ENCODE data around the gene MAGEB1. TPM values are rescaled to one million over a fixed set of nuclear protein-coding genes. Genes with fewer than 3 reads are reported as not detected.

Gene MAGEB1
- total RNA-seq, 1 experiment from 2014 or later: not detected

- no peaks in the 10 kb centered on the region for H3K36me3 ChIP-seq (ENCODE audit: insufficient read depth, low read length)
- H3K9me2 ChIP-seq (replicated peaks; ENCODE audit: insufficient read depth, low read length): no peaks in the 10 kb centered on the region
- H2AFZ ChIP-seq (ENCODE audit: low read length): no peak overlapping the region
- no peaks in the 10 kb centered on the region for H3K79me2 ChIP-seq (ENCODE audit: low read length)
- no peaks in the 10 kb centered on the region for H3K27me3 ChIP-seq (ENCODE audit: low read length)
- H3K4me3 ChIP-seq (ENCODE audit: low read length): no peak overlapping the region
- no peak overlapping the region for H3K4me2 ChIP-seq (ENCODE audit: low read depth, low read length, poor library complexity, severe bottlenecking)
- no peak overlapping the region for H3K9ac ChIP-seq (ENCODE audit: low read length)
- no peaks in the 10 kb centered on the region for H3K9me3 ChIP-seq (ENCODE audit: low read length)
- H3K4me1 ChIP-seq (ENCODE audit: low read length): no peaks in the 10 kb centered on the region
- DNase-seq: no peak
- H3K27ac ChIP-seq (ENCODE audit: low read length): no peak overlapping the region
- no peaks in the 10 kb centered on the region for H4K20me1 ChIP-seq (ENCODE audit: insufficient read depth, low read depth, low read length)
These were observed 28.6 kb downstream of the MAGEB1 start for GRCh38 chrX:30275498-30275897.

GRCh38 chrX:30278365-30278764 lies 31.4 kb downstream of the MAGEB1 start:
- H2AFZ ChIP-seq (ENCODE audit: low read length): no peak overlapping the region
- H3K27ac ChIP-seq (ENCODE audit: low read length): no peak overlapping the region

GRCh38 chrX:30280428-30280827 lies 33.5 kb downstream of the MAGEB1 start:
- no peaks in the 10 kb centered on the region for H3K79me2 ChIP-seq (ENCODE audit: low read length)
- H3K4me3 ChIP-seq (ENCODE audit: low read length): no peak overlapping the region
- no peak overlapping the region for H3K9ac ChIP-seq (ENCODE audit: low read length)
- no peak overlapping the region for H3K4me2 ChIP-seq (ENCODE audit: low read depth, low read length, poor library complexity, severe bottlenecking)
- no peaks in the 10 kb centered on the region for H3K27me3 ChIP-seq (ENCODE audit: low read length)
- no peaks in the 10 kb centered on the region for H3K36me3 ChIP-seq (ENCODE audit: insufficient read depth, low read length)
- no peak overlapping the region for H2AFZ ChIP-seq (ENCODE audit: low read length)
- no peaks in the 10 kb centered on the region for H3K9me2 ChIP-seq (replicated peaks; ENCODE audit: insufficient read depth, low read length)
- no peaks in the 10 kb centered on the region for H3K9me3 ChIP-seq (ENCODE audit: low read length)
- no peaks in the 10 kb centered on the region for H3K4me1 ChIP-seq (ENCODE audit: low read length)
- no peaks in the 10 kb centered on the region for H4K20me1 ChIP-seq (ENCODE audit: insufficient read depth, low read depth, low read length)
- no peak overlapping the region for H3K27ac ChIP-seq (ENCODE audit: low read length)
- no peak for DNase-seq

More at GRCh38 chrX:30278365-30278764, 31.4 kb downstream of the MAGEB1 start:
- no peak overlapping the region for H3K4me3 ChIP-seq (ENCODE audit: low read length)
- no peak for DNase-seq
- no peaks in the 10 kb centered on the region for H3K4me1 ChIP-seq (ENCODE audit: low read length)
- H3K79me2 ChIP-seq (ENCODE audit: low read length): no peaks in the 10 kb centered on the region
- no peaks in the 10 kb centered on the region for H4K20me1 ChIP-seq (ENCODE audit: insufficient read depth, low read depth, low read length)
- H3K4me2 ChIP-seq (ENCODE audit: low read depth, low read length, poor library complexity, severe bottlenecking): no peak overlapping the region
- H3K9me2 ChIP-seq (replicated peaks; ENCODE audit: insufficient read depth, low read length): no peaks in the 10 kb centered on the region
- no peak overlapping the region for H3K9ac ChIP-seq (ENCODE audit: low read length)
- H3K36me3 ChIP-seq (ENCODE audit: insufficient read depth, low read length): no peaks in the 10 kb centered on the region
- H3K27me3 ChIP-seq (ENCODE audit: low read length): no peaks in the 10 kb centered on the region
- no peaks in the 10 kb centered on the region for H3K9me3 ChIP-seq (ENCODE audit: low read length)

- H3K4me3 ChIP-seq (ENCODE audit: low read length): no peak overlapping the region
- no peak for DNase-seq
- no peaks in the 10 kb centered on the region for H3K9me3 ChIP-seq (ENCODE audit: low read length)
- no peaks in the 10 kb centered on the region for H3K4me1 ChIP-seq (ENCODE audit: low read length)
- no peaks in the 10 kb centered on the region for H3K79me2 ChIP-seq (ENCODE audit: low read length)
- H2AFZ ChIP-seq (ENCODE audit: low read length): no peak overlapping the region
- H3K27me3 ChIP-seq (ENCODE audit: low read length): no peaks in the 10 kb centered on the region
- H4K20me1 ChIP-seq (ENCODE audit: insufficient read depth, low read depth, low read length): no peaks in the 10 kb centered on the region
- no peak overlapping the region for H3K4me2 ChIP-seq (ENCODE audit: low read depth, low read length, poor library complexity, severe bottlenecking)
- H3K9me2 ChIP-seq (replicated peaks; ENCODE audit: insufficient read depth, low read length): no peaks in the 10 kb centered on the region
- no peak overlapping the region for H3K27ac ChIP-seq (ENCODE audit: low read length)
- H3K9ac ChIP-seq (ENCODE audit: low read length): no peak overlapping the region
- H3K36me3 ChIP-seq (ENCODE audit: insufficient read depth, low read length): no peaks in the 10 kb centered on the region
These were observed 35.6 kb downstream of the MAGEB1 start for GRCh38 chrX:30282527-30282926.

- no peak overlapping the region for H2AFZ ChIP-seq (ENCODE audit: low read length)
- H3K4me2 ChIP-seq (ENCODE audit: low read depth, low read length, poor library complexity, severe bottlenecking): no peak overlapping the region
- H3K27ac ChIP-seq (ENCODE audit: low read length): no peak overlapping the region
These were observed 36.7 kb downstream of the MAGEB1 start for GRCh38 chrX:30283456-30284200.

GRCh38 chrX:30296408-30297254 lies 49.7 kb downstream of the MAGEB1 start:
- Histone ChIP-seq H3K9me3 (ENCODE audit: low read length) (no peaks in the 10 kb centered on the region), H3K9me2 (replicated peaks; ENCODE audit: insufficient read depth, low read length) (no peaks in the 10 kb centered on the region), H3K4me2 (ENCODE audit: low read depth, low read length, poor library complexity, severe bottlenecking) (no peak overlapping the region), H3K27me3 (ENCODE audit: low read length) (no peaks in the 10 kb centered on the region), H3K27ac (ENCODE audit: low read length) (no peak overlapping the region), H3K79me2 (ENCODE audit: low read length) (no peaks in the 10 kb centered on the region), H3K9ac (ENCODE audit: low read length) (no peak overlapping the region), H2AFZ (ENCODE audit: low read length) (no peak overlapping the region), H4K20me1 (ENCODE audit: insufficient read depth, low read depth, low read length) (no peaks in the 10 kb centered on the region), H3K36me3 (ENCODE audit: insufficient read depth, low read length) (no peaks in the 10 kb centered on the region), H3K4me1 (ENCODE audit: low read length) (no peaks in the 10 kb centered on the region), H3K4me3 (ENCODE audit: low read length) (no peak overlapping the region)
- DNase-seq: no peak

More at GRCh38 chrX:30283456-30284200, 36.7 kb downstream of the MAGEB1 start:
- H4K20me1 ChIP-seq (ENCODE audit: insufficient read depth, low read depth, low read length): no peaks in the 10 kb centered on the region
- H3K9me3 ChIP-seq (ENCODE audit: low read length): 0 out of 2 replicates have a peak, but pooled peaks cover 4% of the 10 kb centered on the region
- H3K4me1 ChIP-seq (ENCODE audit: low read length): no peaks in the 10 kb centered on the region
- H3K36me3 ChIP-seq (ENCODE audit: insufficient read depth, low read length): no peaks in the 10 kb centered on the region
- DNase-seq: no peak
- no peak overlapping the region for H3K9ac ChIP-seq (ENCODE audit: low read length)
- H3K27me3 ChIP-seq (ENCODE audit: low read length): no peaks in the 10 kb centered on the region
- no peak overlapping the region for H3K4me3 ChIP-seq (ENCODE audit: low read length)
- no peaks in the 10 kb centered on the region for H3K9me2 ChIP-seq (replicated peaks; ENCODE audit: insufficient read depth, low read length)
- no peaks in the 10 kb centered on the region for H3K79me2 ChIP-seq (ENCODE audit: low read length)

GRCh38 chrX:30301208-30301607 lies 54.3 kb downstream of the MAGEB1 start:
- H3K4me2 ChIP-seq (ENCODE audit: low read depth, low read length, poor library complexity, severe bottlenecking): no peak overlapping the region
- no peak for DNase-seq
- H3K27ac ChIP-seq (ENCODE audit: low read length): no peak overlapping the region
- H3K79me2 ChIP-seq (ENCODE audit: low read length): no peaks in the 10 kb centered on the region
- H2AFZ ChIP-seq (ENCODE audit: low read length): no peak overlapping the region
- H4K20me1 ChIP-seq (ENCODE audit: insufficient read depth, low read depth, low read length): no peaks in the 10 kb centered on the region
- no peaks in the 10 kb centered on the region for H3K36me3 ChIP-seq (ENCODE audit: insufficient read depth, low read length)
- no peak overlapping the region for H3K4me3 ChIP-seq (ENCODE audit: low read length)
- no peaks in the 10 kb centered on the region for H3K9me3 ChIP-seq (ENCODE audit: low read length)
- no peaks in the 10 kb centered on the region for H3K9me2 ChIP-seq (replicated peaks; ENCODE audit: insufficient read depth, low read length)
- no peaks in the 10 kb centered on the region for H3K4me1 ChIP-seq (ENCODE audit: low read length)
- no peaks in the 10 kb centered on the region for H3K27me3 ChIP-seq (ENCODE audit: low read length)
- no peak overlapping the region for H3K9ac ChIP-seq (ENCODE audit: low read length)
